ENCODE data around the gene VCAN.

GRCh38 chr5:83547161-83547560 lies 75.6 kb downstream of the VCAN start:
- TF ChIP-seq EZH2 (IDR thresholded peaks at IDR 0.05; ENCODE audit: insufficient read depth, poor library complexity, severe bottlenecking): no peak
- TF ChIP-seq EZH2phosphoT487 (IDR thresholded peaks at IDR 0.05; ENCODE audit: insufficient read depth, low read depth): no peak
